Mesothelial cell of epicardium (in vitro differentiated cells): ENCODE results near the gene MLXIP. TPM values are rescaled to one million over a fixed set of nuclear protein-coding genes. Genes with fewer than 3 reads are reported as not detected.

ENCODE experiments used
- DNase-seq, 2 experiments: peaks; one replicate each; pipeline ENCODE4 v3.0.0; 2021; ENCODE audit warnings: low spot score in 2 of 2; ENCODE audit not compliant: unreplicated experiment in 2 of 2
- H3K27ac Mint-ChIP-seq: 2 replicates; pipeline ENCODE4 v1.8.0; 2021; ENCODE audit warnings: mixed read lengths
- H3K27me3 Mint-ChIP-seq: 2 replicates; pipeline ENCODE4 v1.8.0; 2021; ENCODE audit warnings: low read depth, mixed read lengths
- H3K36me3 Mint-ChIP-seq: 2 replicates; pipeline ENCODE4 v1.8.0; 2021; ENCODE audit warnings: mixed read lengths
- H3K4me1 Mint-ChIP-seq: 2 replicates; pipeline ENCODE4 v1.8.0; 2021; ENCODE audit warnings: mixed read lengths
- H3K4me3 Mint-ChIP-seq: 2 replicates; pipeline ENCODE4 v1.8.0; 2021; ENCODE audit warnings: mild to moderate bottlenecking, moderate library complexity, mixed read lengths
- H3K9me3 Mint-ChIP-seq: 2 replicates; pipeline ENCODE4 v1.8.0; 2021; ENCODE audit warnings: mixed read lengths
- total RNA-seq: library from RNA; stranded (reverse); gene quantifications from 3 replicates; pipeline ENCODE4 v1.2.1, GENCODE V29; 2021
- TF ChIP-seq, protein P1 (sequence below): fragments of 200-600 bp; sonication (generic); IDR thresholded peaks from one replicate; pipeline ENCODE4 v1.5.0; 2021; ENCODE audit warnings: antibody characterized with exemption; ENCODE audit not compliant: unreplicated experiment

The MLXIP gene
- total RNA-seq, 1 donor from 2014 or later: 65.3 TPM

GRCh38 chr12:122067966-122068365 is 10.6 kb upstream of the MLXIP start:
- peak overlapping the region; percentile 58 for H3K27ac Mint-ChIP-seq
- no peak overlapping the region for H3K4me3 Mint-ChIP-seq
- TF ChIP-seq, protein P1, sequence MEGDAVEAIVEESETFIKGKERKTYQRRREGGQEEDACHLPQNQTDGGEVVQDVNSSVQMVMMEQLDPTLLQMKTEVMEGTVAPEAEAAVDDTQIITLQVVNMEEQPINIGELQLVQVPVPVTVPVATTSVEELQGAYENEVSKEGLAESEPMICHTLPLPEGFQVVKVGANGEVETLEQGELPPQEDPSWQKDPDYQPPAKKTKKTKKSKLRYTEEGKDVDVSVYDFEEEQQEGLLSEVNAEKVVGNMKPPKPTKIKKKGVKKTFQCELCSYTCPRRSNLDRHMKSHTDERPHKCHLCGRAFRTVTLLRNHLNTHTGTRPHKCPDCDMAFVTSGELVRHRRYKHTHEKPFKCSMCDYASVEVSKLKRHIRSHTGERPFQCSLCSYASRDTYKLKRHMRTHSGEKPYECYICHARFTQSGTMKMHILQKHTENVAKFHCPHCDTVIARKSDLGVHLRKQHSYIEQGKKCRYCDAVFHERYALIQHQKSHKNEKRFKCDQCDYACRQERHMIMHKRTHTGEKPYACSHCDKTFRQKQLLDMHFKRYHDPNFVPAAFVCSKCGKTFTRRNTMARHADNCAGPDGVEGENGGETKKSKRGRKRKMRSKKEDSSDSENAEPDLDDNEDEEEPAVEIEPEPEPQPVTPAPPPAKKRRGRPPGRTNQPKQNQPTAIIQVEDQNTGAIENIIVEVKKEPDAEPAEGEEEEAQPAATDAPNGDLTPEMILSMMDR: no peak
- no peaks in the 10 kb centered on the region for H3K9me3 Mint-ChIP-seq
- peaks cover 7% of the 10 kb centered on the region for H3K36me3 Mint-ChIP-seq
- DNase-seq: no peak
- no peaks in the 10 kb centered on the region for H3K27me3 Mint-ChIP-seq
- H3K4me1 Mint-ChIP-seq: peaks cover 48% of the 10 kb centered on the region

DNA sequence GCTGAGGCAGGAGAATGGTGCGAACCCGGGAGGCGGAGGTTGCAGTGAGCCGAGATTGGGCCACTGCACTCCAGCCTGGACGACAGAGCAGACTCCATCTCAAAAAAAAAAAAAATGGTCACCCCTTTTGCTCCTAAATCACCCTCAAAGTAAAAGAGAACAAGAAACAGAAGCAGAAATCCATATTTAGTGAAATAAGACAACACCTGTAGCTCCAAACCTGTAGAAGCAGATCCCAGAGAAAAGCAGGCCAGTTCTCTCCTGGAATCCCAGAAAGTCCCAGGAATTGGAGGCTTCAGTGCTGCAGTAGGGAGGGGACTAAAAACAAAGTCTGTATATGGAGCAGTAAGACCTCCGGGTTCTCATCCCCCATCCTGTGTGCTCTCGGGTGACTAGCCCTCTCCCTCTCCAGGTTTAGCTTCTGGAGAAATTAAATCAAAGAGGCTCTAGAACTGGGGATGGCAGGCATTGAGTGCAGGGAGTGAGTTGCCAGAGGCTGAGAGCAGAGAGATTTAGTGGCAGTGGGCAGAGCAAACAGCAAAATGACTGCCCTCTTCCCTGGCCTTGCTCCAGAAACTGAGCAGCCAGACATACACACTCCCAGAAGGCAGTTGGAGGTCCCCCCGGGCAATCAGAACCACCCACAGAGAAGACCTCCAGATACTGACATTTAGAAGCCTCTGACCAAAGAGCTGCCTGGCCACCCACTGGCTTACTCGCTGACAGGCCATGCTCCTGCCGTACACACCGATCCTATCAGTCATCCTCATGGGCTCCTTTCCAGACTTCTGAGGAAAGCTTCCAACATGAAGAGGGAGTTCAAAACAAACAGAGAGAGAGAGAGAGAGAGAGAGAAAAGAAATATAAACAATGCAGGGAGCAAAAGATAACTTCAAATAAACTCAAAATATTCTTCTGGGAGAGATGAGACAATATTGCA is 6.3 kb upstream of the MLXIP start:
- Mint-ChIP-seq H3K4me3 (peak overlapping the region; percentile 1), H3K36me3 (peaks cover 7% of the 10 kb centered on the region), H3K27me3 (no peaks in the 10 kb centered on the region), H3K27ac (peak overlapping the region; percentile 87), H3K4me1 (peaks cover 22% of the 10 kb centered on the region), H3K9me3 (no peaks in the 10 kb centered on the region)
- DNase-seq: no peak
- TF ChIP-seq, protein P1: no peak

DNA sequence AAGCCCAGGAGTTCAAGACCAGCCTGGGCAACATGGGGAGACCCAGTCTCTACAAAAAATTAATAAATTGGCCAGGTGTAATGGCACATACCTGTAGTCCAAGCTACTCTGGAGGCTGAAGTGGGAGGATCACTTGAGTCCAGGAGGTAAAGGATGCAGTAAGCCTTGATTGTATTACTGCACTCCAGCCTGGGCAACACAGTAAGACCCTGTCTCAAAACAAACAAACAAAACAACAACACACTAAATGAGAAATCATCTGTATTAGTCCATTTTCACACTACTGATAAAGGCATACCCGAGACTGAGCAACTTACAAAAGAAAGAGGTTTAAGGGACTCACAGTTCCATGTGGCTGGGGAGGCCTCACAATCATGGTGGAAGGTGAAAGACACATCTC is 4.7 kb upstream of the MLXIP start:
- H3K36me3 Mint-ChIP-seq: peaks cover 7% of the 10 kb centered on the region
- H3K9me3 Mint-ChIP-seq: no peaks in the 10 kb centered on the region
- TF ChIP-seq, protein P1: no peak
- H3K4me1 Mint-ChIP-seq: peaks cover 20% of the 10 kb centered on the region
- DNase-seq: no peak
- H3K27ac Mint-ChIP-seq: no peak overlapping the region
- H3K27me3 Mint-ChIP-seq: no peaks in the 10 kb centered on the region
- no peak overlapping the region for H3K4me3 Mint-ChIP-seq

DNA sequence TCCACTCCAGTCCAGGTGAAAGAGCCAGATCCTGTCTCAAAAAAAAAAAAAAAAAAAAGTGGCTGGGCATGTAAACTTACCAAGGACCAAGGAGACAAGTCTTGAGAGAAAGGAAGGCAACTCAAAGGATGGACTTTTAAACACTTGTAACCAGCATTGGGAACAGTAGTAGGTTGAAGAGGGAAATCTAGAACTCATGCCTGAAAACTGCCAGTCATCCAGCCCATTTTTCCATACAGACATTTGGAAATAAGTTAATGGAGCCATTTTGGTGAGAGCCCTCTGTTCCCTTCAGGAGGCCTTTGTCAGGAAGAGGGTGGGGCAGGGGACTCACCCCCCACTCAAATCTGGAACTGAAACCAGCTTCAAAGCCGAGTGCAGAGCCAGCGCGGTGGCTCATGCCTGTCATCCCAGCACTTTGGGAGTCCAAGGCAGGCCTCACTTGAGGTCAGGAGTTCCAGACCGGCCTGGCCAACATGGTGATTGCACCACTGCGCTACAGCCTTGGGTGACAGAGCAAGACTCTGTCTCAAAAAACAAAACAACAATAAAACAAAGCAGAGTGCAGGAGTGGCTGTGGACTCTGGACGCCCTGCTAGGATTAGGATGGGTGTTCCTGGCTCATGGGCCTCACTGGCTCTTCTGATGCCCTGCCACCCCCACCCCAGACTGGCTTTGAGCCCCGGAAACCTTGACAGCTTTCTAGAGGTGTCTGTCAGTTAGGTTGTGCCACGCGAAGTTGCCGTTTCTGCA is 1.6 kb upstream of the MLXIP start:
- peaks cover 40% of the 10 kb centered on the region for H3K4me1 Mint-ChIP-seq
- H3K36me3 Mint-ChIP-seq: peaks cover 2% of the 10 kb centered on the region
- no peaks in the 10 kb centered on the region for H3K9me3 Mint-ChIP-seq
- H3K27ac Mint-ChIP-seq: no peak overlapping the region
- no peaks in the 10 kb centered on the region for H3K27me3 Mint-ChIP-seq
- no peak for DNase-seq
- H3K4me3 Mint-ChIP-seq: no peak overlapping the region
- TF ChIP-seq, protein P1: no peak

DNA sequence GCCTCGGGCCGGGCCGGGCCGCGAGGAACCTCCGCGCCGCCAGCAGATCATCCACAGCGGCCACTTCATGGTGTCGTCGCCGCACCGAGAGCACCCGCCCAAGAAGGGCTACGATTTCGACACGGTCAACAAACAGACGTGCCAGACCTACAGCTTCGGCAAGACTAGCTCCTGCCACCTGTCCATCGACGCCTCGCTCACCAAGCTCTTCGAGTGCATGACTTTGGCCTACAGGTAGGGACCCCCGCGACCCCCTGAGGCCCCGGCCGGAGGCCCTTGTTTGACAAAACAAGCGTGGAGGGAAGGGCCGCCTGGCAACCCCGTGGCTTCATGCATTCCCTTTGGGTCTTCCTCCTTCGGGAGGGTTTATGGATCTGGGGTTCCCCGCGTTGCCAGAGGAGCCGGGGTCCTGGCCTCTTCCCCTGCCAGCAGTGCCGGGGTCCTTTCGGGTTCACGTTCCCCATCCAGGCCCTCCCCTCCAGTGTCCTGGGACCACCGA is 526 bp downstream of the MLXIP start:
- H3K27ac Mint-ChIP-seq: peak overlapping the region; percentile 64
- TF ChIP-seq, protein P1: no peak
- peaks cover 41% of the 10 kb centered on the region for H3K4me1 Mint-ChIP-seq

More for the DNA sequence above, 526 bp downstream of the MLXIP start:
- H3K4me3 Mint-ChIP-seq: peak overlapping the region; percentile 88
- no peaks in the 10 kb centered on the region for H3K27me3 Mint-ChIP-seq
- peaks cover 6% of the 10 kb centered on the region for H3K36me3 Mint-ChIP-seq
- no peaks in the 10 kb centered on the region for H3K9me3 Mint-ChIP-seq
- DNase-seq: no peak
